A549 (cell line): ENCODE data around the gene THYN1. TPM values are rescaled to one million over a fixed set of nuclear protein-coding genes. Genes with fewer than 3 reads are reported as not detected.

Source experiments
- ATAC-seq, 2 experiments: fragments of 200-7000 bp in 1 of 2; fragments of >200 bp in 1 of 2; cut with Nextera tagmentation in 1 of 2; cut with Tn5 transposase in 1 of 2; 3 replicates each; pipeline versions ENCODE4 v1.8.0 to v1.9.1; 2018 to 2020; ENCODE audit warnings: mild to moderate bottlenecking in 1 of 2, moderate library complexity in 1 of 2
- CTCF ChIA-PET: fragments of 300-600 bp; sonication (Branson Sonifier 250); formaldehyde crosslinking; extraction: SDS; loops from one replicate; lab custom pipeline; 2021; ENCODE audit warnings: antibody characterized with exemption, inconsistent platforms; lab: Yijun Ruan, JAX
- POLR2A ChIA-PET: fragments of 350-600 bp; formaldehyde crosslinking; extraction: SDS; loops from one replicate; lab custom pipeline; 2021; ENCODE audit warnings: antibody characterized with exemption, inconsistent platforms; lab: Yijun Ruan, JAX
- DNase-seq, 2 experiments: peaks; one replicate each; pipeline versions ENCODE4 v3.0.0 to v3.0.0-alpha.2; 2011 to 2016; ENCODE audit warnings: low read depth in 1 of 2, low spot score in 1 of 2
- FAIRE-seq: peaks from 2 replicates; lab custom pipeline; 2011; peaks lifted over from hg19 to GRCh38; lab: Jason Lieb, UNC
- H3K27ac ChIP-seq, 2 experiments: fragments of >200 bp; sonication (Bioruptor Twin); formaldehyde crosslinking; 3 replicates each; pipeline ENCODE4 v1.5.1; 2016 to 2017
- H3K4me1 ChIP-seq: fragments of >200 bp; sonication (Bioruptor Twin); formaldehyde crosslinking; 3 replicates; pipeline ENCODE4 v1.6.1; 2016
- H3K4me2 ChIP-seq: fragments of >200 bp; sonication (Bioruptor Twin); formaldehyde crosslinking; 3 replicates; pipeline ENCODE4 v1.6.1; 2016
- H3K4me3 ChIP-seq: fragments of >200 bp; sonication (Bioruptor Twin); formaldehyde crosslinking; 3 replicates; pipeline ENCODE4 v1.5.1; 2016
- H3K9me3 ChIP-seq: fragments of >200 bp; sonication (Bioruptor Twin); formaldehyde crosslinking; 3 replicates; pipeline ENCODE4 v1.6.1; 2016
- ATOH8 ChIP-seq: fragments of 250-450 bp; sonication (Bioruptor Pico); IDR thresholded peaks from 2 replicates; pipeline ENCODE4 v1.5.0; 2020; ENCODE audit warnings: low read depth, mild to moderate bottlenecking, moderate library complexity
- CBX2 ChIP-seq: fragments of 200-600 bp; sonication (generic); IDR thresholded peaks from 2 replicates; pipeline ENCODE4 v1.6.1; 2016; ENCODE audit warnings: low read depth, mild to moderate bottlenecking, borderline replicate concordance
- CBX8 ChIP-seq: fragments of 200-600 bp; sonication (generic); IDR thresholded peaks from 2 replicates; pipeline ENCODE4 v1.6.1; 2016
- CTCF ChIP-seq: fragments of >200 bp; sonication (Bioruptor Twin); formaldehyde crosslinking; IDR thresholded peaks from 3 replicates; pipeline ENCODE4 v1.5.1; 2016
- EHF ChIP-seq: fragments of 250-450 bp; sonication (Bioruptor Pico); IDR thresholded peaks from 2 replicates; pipeline ENCODE4 v1.5.0; 2020; ENCODE audit warnings: mild to moderate bottlenecking
- EHMT2 ChIP-seq: fragments of 200-600 bp; sonication (generic); IDR thresholded peaks from 2 replicates; pipeline ENCODE4 v1.6.1; 2016; ENCODE audit warnings: antibody characterized with exemption, low read depth, mild to moderate bottlenecking, moderate library complexity
- HDAC2 ChIP-seq: fragments of 200-600 bp; sonication (generic); IDR thresholded peaks from 2 replicates; pipeline ENCODE4 v1.6.1; 2016
- HEYL ChIP-seq: fragments of 250-450 bp; sonication (Bioruptor Pico); IDR thresholded peaks from 2 replicates; pipeline ENCODE4 v1.8.0; 2021; ENCODE audit warnings: mild to moderate bottlenecking, moderate library complexity
- HMGXB4 ChIP-seq: fragments of 250-450 bp; sonication (Bioruptor Pico); IDR thresholded peaks from 2 replicates; pipeline ENCODE4 v1.5.0; 2021; ENCODE audit warnings: mild to moderate bottlenecking, moderate library complexity, borderline replicate concordance
- HOXB5 ChIP-seq: fragments of 250-450 bp; sonication (Bioruptor Pico); IDR thresholded peaks from 2 replicates; pipeline ENCODE4 v1.5.0; 2020; ENCODE audit warnings: mild to moderate bottlenecking, moderate library complexity
- JUN ChIP-seq, 2 experiments: fragments of >200 bp; sonication (Bioruptor Twin); formaldehyde crosslinking; IDR thresholded peaks; 2 replicates in 1 of 2; 3 replicates in 1 of 2; pipeline ENCODE4 v1.6.1; 2016 to 2017
- JUNB ChIP-seq: fragments of >200 bp; sonication (Bioruptor Twin); formaldehyde crosslinking; IDR thresholded peaks from 2 replicates; pipeline ENCODE4 v1.6.1; 2016
- KDM1A ChIP-seq: fragments of 200-600 bp; sonication (generic); IDR thresholded peaks from 2 replicates; pipeline ENCODE4 v1.6.1; 2016; ENCODE audit warnings: low read depth, mild to moderate bottlenecking
- KDM5A ChIP-seq: fragments of 200-600 bp; sonication (generic); IDR thresholded peaks from 2 replicates; pipeline ENCODE4 v1.6.1; 2016; ENCODE audit warnings: antibody characterized with exemption, mild to moderate bottlenecking
- PBX3 ChIP-seq: IDR thresholded peaks from 2 replicates; pipeline ENCODE4 v1.6.1; 2012
- POLR2A ChIP-seq: IDR thresholded peaks from 2 replicates; pipeline ENCODE4 v1.6.1; 2012; ENCODE audit warnings: mild to moderate bottlenecking, low read length
- POLR2AphosphoS2 ChIP-seq: conservative IDR thresholded peaks from 2 replicates; pipeline ENCODE4 v1.6.1; 2012; ENCODE audit warnings: low read length, improper control_type of control experiment, inconsistent platforms
- RAD21 ChIP-seq, 2 experiments: fragments of >200 bp in 1 of 2; sonication (Bioruptor Twin) in 1 of 2; formaldehyde crosslinking in 1 of 2; IDR thresholded peaks in 1 of 2; conservative IDR thresholded peaks in 1 of 2; 2 replicates in 1 of 2; 3 replicates in 1 of 2; pipeline ENCODE4 v1.6.1; 2012 to 2018; ENCODE audit warnings: inconsistent platforms in 1 of 2
- RARB ChIP-seq: fragments of 250-450 bp; sonication (Bioruptor Pico); IDR thresholded peaks from 2 replicates; pipeline ENCODE4 v1.8.0; 2021; ENCODE audit warnings: mild to moderate bottlenecking, moderate library complexity
- RCOR1 ChIP-seq: fragments of 150-350 bp; IDR thresholded peaks from 2 replicates; pipeline ENCODE4 v1.6.1; 2014; ENCODE audit warnings: antibody characterized with exemption, low read length, low read depth
- RNF2 ChIP-seq: fragments of 200-600 bp; sonication (generic); IDR thresholded peaks from 2 replicates; pipeline ENCODE4 v1.6.1; 2016; ENCODE audit warnings: low read depth, mild to moderate bottlenecking, antibody characterized with exemption, moderate library complexity, borderline replicate concordance
- TFCP2L1 ChIP-seq: fragments of 250-450 bp; sonication (Bioruptor Pico); IDR thresholded peaks from 2 replicates; pipeline ENCODE4 v1.5.0; 2021; ENCODE audit warnings: mild to moderate bottlenecking
- TP53 ChIP-seq: fragments of 250-450 bp; sonication (Bioruptor Pico); IDR thresholded peaks from 2 replicates; pipeline ENCODE4 v1.5.0; 2021; ENCODE audit warnings: mild to moderate bottlenecking, moderate library complexity
- USF2 ChIP-seq: fragments of 450-650 bp; IDR thresholded peaks from 2 replicates; pipeline ENCODE4 v1.6.1; 2014; ENCODE audit warnings: antibody characterized with exemption
- ZC3H11A ChIP-seq: fragments of 450-650 bp; IDR thresholded peaks from 2 replicates; pipeline ENCODE4 v1.6.1; 2014; ENCODE audit warnings: antibody characterized with exemption, mild to moderate bottlenecking
- WGBS: methylation state at CpG from one replicate; pipeline ENCODE4 v1.1.6; 2017; ENCODE audit errors: missing lambda C conversion rate; 5-methylcytosine and 5-hydroxymethylcytosine counted together
- polyA plus RNA-seq, 4 experiments: library from polyadenylated mRNA; depleted of rRNA in 3 of 4; stranded (reverse); fragments of >200 nt; fragmentation: RNase III in 1 of 4; extraction: RNeasy Plus Mini Kit Qiagen cat#74134 plus additional on column Dnase treatment in 1 of 4; gene quantifications; 2 replicates in 3 of 4; 3 replicates in 1 of 4; pipeline ENCODE4 v1.2.3, GENCODE V29; 2011 to 2017

The THYN1 gene
- polyA plus RNA-seq, 2 of the 4 experiments (the other 2 are of a cell fraction): 20.8 to 27.9 TPM

GRCh38 chr11:134240592-134240991, 12.6 kb downstream of the THYN1 start:
- CTCF ChIA-PET: interaction anchor here (2.1 kb wide), 1 partner anchor 16 kb away, joined by 6 read pairs; the partner anchor contains the start of genes NCAPD3 and VPS26B
- POLR2A ChIA-PET: no interaction called here
- Histone ChIP-seq H3K27ac (no peak overlapping the region), H3K4me1 (no peaks in the 10 kb centered on the region), H3K4me2 (no peak overlapping the region), H3K9me3 (no peaks in the 10 kb centered on the region), H3K4me3 (no peak overlapping the region)
- DNase-seq (no peak), ATAC-seq (no peak), FAIRE-seq (no peak)
- TF ChIP-seq RNF2 (no peak), CBX8 (no peak), CTCF (no peak), JUN (IDR thresholded peaks at IDR 0.05) (no peak)
- WGBS: 66% methylated on average over 4 of the region's 6 CpGs

- TF ChIP-seq POLR2AphosphoS2 (no peak), EHF (CRISPR knock-in tag) (no peak), EHMT2 (no peak), TP53 (CRISPR knock-in tag) (no peak), JUNB (no peak), HOXB5 (no peak), CBX2 (no peak), HEYL (CRISPR knock-in tag) (no peak), KDM5A (no peak), RCOR1 (no peak), CTCF (no peak), PBX3 (no peak), KDM1A (no peak), TFCP2L1 (no peak), USF2 (no peak)
- DNase-seq (no peak), ATAC-seq (no peak), FAIRE-seq (no peak)
- Histone ChIP-seq H3K4me1 (no peaks in the 10 kb centered on the region), H3K9me3 (no peaks in the 10 kb centered on the region), H3K4me3 (no peak overlapping the region), H3K4me2 (no peak overlapping the region), H3K27ac (no peak overlapping the region)
- ChIA-PET POLR2A (no interaction called here), CTCF (no interaction called here)
- WGBS: 86% methylated on average over 5 of the region's 5 CpGs
Measured at GRCh38 chr11:134238956-134239355, 14.2 kb downstream of the THYN1 start.

- H3K9me3 ChIP-seq: no peaks in the 10 kb centered on the region
- FAIRE-seq (no peak), ATAC-seq (no peak), DNase-seq (no peak)
- no peak overlapping the region for H3K4me2 ChIP-seq
- no peak for TF ChIP-seq RNF2
- no peak for TF ChIP-seq USF2
- TF ChIP-seq HMGXB4 (CRISPR knock-in tag): no peak
- TF ChIP-seq HEYL (CRISPR knock-in tag): no peak
- TF ChIP-seq ZC3H11A: no peak
- TF ChIP-seq ATOH8 (CRISPR knock-in tag): no peak
- TF ChIP-seq HDAC2: no peak
- TF ChIP-seq KDM5A: no peak
- no peak for TF ChIP-seq RAD21 (conservative IDR thresholded peaks at IDR 0.05 in 1 of 2, IDR thresholded peaks at IDR 0.05 in 1 of 2)
- no peak for TF ChIP-seq RARB
- TF ChIP-seq POLR2A: no peak
- no peak for TF ChIP-seq TP53 (CRISPR knock-in tag)
- TF ChIP-seq CBX8: no peak
- CTCF ChIA-PET: no interaction called here
- no peaks in the 10 kb centered on the region for H3K4me1 ChIP-seq
- POLR2A ChIA-PET: no interaction called here
- no peak overlapping the region for H3K4me3 ChIP-seq
- 87% methylated on average over 11 of the region's 11 CpGs for WGBS
- no peak overlapping the region for H3K27ac ChIP-seq
Measured at GRCh38 chr11:134237557-134237922, 15.6 kb downstream of the THYN1 start.
